NCI-H1105 treated with DMSO at 0.1 percent for 48 hours (cell line): Measurements from ENCODE around the gene BEGAIN.

Experiments
- DNase-seq: peaks from one replicate; lab custom pipeline; 2025; lab: John Stamatoyannopoulos, UW

BEGAIN gene

DNA sequence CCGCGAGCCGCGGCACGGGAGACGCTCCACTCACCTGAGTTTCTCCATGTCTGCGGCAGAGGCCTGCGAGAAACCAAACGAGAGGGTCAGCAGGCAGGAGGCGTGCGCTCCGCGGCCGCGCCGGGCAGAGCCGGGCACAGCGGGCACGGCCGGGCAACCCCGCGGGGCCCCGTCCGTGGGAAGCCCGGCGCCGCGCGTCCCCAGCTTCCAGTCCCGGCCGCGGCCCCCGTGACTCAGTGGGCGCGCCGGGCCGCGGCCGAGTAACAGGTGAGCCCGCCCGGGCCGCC is 19.4 kb downstream of the BEGAIN start:
- no peak for DNase-seq

DNA sequence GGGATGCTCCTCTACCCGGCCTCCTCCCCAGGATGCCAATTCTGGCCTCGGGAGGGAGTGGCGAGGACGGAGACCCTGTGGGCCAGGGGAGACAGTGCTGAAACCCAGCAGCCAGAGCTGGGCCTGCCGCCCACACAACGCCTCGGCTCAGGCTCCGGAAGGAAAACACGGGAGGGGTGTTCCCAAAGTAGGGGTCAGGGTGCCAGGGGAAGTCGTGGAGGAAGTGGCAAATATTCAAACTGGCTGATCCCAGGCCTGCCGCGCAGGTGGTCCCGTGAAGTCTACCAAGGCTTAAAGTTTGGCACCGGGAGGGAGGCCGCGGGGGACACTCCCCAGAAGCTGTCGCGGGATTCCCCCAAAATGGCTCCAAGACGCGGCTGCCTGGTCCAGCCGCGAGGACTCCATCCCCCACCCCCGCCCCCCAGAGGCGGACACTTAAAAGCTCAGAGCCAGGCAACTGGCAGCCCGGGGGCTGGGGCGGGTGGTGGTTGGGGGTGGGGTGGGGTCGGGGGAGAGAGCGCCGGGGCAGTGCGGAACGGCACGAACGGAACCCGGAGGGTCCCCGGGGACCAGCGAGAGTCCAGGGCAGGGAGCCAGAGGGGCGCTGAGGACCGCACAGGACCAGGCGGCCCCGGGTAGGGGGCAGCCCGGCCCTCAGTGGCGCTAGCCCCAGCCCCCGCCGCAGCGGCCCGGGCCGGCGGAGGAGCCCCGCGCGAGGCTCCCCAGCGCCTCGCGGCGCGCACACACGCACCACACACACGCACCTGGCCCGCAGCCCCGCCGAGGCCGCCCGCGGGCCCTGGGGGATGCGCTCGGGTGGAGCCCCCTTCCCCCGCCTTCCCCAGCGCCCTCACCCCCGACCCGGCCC is 20.0 kb downstream of the BEGAIN start:
- no peak for DNase-seq

DNA sequence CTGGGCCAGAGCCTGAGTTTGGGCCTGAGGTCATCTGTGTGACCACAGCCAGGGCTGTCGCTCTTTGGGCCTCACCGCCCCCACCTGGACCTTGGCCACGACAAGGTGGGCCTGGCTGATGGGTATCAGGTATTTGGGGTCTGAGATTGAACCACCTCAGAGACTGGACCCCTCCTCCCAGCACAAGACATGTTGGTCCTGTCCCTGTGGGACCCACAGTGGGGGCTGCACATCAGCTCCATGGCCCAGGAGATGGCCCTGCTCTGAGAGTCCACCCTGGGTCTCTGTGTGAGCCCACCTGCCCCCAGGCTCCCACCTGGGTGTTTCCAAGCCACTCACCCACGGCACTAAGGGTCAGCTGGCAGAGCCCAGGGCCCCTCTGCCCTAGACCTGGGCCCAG is 20.6 kb downstream of the BEGAIN start:
- no peak for DNase-seq

DNA sequence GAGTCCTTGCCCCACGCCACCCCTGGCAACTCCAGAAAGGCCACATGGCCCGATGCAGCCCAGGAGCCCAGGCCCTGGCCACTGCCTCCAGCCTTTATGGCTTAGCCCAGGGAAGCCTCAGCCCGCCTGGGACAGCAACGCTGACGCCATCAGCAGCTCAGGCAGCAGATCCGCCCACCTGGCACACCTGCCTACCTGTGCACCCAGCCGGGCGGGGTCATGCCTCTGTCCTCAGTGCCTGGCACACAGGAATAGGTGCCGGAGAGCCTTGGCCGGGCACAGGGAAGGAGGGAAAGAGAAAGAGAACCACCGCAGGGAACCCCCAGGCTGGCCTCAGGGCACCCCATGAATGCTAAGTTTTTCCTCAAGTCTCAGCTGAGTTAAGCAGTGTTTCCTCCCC is 21.1 kb downstream of the BEGAIN start:
- no peak for DNase-seq

DNA sequence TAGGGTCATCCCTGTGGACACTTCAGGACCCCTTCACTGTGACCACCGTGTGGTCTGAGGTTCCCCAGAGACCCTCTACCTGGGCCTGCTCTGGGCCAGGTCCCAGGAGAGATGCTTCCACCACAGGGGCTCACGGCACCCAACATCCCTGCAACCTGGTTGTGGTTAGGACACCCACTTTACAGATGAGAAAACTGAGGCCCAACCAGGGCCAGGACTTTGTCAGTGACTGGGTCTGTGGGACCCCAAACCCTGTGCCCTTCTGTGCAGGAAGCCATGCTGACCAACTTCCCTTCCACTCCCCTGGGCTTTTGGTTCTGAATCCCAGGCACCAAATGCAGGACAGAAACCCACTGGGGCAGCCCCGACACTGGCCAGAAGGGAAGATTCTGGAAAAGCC is 21.6 kb downstream of the BEGAIN start:
- no peak for DNase-seq

DNA sequence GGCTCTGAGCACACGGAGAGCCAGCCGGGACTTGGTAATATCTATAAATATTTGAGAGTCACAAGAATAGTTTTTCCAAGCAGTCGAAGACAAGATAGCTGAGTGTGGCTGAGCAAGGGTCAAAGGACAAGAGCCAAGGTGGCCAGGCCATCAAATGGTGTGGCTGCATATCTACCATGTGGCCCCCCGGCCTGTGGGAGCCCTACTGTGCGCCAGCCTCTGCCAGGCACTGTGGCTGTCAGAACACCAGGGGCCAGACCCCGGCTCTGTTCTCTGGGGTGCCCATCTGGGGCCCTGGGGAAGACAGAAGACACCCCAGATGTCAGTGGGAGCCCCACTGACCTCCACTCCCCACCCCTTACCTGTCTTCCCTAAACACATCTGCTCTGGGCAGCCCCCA is 22.7 kb downstream of the BEGAIN start:
- no peak for DNase-seq

DNA sequence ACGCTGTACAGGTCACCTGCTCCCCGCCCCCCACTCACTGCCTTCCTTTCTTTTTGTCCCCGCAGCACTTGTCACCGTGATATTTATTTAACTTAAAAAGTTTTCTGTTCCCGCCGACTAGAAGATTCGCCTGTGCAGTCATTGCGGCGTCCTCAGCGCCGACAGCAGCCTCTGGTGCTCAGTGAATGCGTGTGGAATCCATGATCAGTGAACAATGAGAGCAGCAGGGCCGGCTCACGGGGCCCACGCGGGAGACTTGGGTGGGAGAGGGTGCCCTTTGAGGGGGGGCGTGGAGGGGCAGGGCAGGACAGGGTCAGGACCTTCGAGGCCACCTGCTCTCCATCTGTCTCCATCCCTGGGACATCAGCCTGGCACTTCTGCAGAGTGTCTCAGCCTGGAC is 24.5 kb downstream of the BEGAIN start:
- DNase-seq: no peak

DNA sequence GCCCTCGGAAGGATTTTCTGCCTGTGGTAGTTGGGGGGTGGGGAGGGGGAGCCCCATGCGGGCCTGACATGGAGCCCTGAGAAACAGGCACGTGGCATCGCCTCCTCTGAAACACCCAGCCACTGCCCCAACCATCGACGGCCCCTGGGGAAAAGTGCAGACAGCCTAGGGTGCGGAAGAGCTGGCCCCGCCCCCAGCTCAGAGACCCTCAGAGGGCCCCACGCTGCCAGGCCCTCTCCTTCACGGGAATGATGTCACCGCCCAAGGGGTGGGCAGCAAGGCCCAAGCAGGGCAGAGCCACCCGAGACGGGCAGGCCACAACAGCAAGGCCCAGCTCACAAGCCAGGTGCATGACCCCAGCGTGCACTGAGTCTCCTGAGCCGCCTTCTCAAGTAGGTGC is 26.2 kb downstream of the BEGAIN start:
- DNase-seq: no peak

DNA sequence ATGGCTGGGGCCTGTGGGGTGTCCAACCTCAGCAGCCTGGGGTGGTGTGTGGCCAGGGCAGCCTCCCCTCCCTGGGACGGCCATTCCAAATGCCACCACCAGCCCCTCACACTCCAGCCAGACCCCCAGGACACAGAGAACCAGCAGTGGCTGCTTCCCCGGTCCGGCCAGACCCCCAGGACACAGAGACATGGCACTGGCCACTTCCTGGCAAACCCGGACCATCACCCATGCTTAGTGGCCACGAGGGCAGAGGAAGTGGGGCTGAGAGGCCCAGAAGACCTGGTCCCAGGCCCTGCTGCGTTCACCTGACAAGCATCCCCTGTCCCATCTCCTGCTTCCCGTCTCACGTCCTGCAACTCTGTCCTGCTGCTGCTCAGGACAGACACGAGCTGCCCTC is 26.7 kb downstream of the BEGAIN start:
- no peak for DNase-seq

DNA sequence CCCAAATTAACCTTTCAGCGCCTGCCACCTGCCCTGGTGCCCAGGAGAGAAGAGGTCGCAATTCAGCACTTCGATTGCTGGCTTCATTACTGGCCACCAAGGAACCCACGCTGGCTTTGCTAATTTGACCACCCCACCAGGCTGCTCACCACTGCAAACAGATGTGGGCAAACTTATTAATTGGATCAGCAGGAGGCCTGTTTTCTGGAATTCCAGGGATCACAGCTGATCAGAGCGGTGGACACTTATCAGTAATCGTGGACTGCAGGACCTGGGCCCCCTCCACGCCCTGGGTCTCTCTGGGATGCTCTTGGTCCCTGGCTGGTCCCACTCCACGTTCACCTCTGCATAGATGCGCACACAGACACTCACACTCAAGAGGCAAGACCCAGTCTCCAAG is 27.8 kb downstream of the BEGAIN start:
- DNase-seq: no peak

DNA sequence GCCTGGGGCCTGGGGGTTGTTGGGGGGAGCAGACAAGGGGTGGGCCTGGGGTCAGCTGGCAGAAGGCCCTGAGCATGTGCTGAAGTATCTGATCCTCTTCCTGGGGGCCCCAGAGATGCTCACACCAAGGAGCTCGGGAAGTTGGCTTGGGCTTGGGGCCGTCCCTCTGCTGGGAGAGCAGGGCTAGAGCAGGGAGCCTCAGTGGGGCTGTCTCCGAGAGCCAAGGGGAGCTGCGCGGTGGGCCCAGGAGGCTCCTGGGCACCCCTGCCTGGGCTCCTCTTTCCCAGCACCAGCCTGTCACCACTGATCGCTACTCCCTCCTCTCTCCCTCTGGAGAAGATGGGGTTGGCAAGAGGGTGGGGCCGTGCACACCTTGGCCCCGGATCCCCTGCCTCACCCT is 28.3 kb downstream of the BEGAIN start:
- no peak for DNase-seq

DNA sequence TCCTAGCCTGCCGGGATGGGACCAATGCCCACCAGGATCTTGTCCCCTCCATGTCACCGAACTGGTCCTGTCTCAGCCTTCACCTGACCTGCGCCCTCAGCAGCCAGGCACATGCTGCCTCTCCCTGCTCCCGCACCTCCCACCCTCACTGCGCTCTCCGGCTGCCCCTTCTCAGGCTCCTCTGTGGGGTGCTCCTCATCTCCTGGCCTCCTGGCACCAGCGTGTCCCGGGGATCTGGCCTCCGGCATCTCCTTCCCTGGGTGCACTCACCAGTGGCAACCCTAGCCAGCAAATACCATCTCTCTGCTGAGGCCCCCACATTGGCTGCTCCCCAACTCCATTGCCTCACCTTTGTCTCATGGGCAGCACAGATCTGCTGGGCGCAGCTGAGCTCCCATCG is 29.0 kb downstream of the BEGAIN start:
- DNase-seq: no peak

DNA sequence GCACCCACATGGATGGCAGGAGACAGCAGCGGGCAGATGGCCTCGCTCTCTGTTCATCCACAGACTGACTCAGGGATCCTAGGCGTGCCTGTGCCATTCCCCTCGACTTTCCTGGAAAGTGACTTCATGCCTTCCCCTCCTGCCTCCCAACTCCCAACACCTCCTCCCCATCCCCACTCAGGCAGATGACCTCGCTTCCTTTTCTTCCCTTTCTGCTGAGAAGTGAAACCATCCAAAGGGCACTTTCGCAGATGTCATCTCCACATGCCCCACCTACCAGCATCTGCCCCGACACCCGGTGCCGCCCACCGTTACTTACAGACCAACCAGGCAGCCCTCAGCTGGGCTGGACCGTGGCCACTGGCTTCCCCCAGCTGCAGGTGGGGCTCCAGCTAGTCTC is 29.6 kb downstream of the BEGAIN start:
- DNase-seq: no peak

DNA sequence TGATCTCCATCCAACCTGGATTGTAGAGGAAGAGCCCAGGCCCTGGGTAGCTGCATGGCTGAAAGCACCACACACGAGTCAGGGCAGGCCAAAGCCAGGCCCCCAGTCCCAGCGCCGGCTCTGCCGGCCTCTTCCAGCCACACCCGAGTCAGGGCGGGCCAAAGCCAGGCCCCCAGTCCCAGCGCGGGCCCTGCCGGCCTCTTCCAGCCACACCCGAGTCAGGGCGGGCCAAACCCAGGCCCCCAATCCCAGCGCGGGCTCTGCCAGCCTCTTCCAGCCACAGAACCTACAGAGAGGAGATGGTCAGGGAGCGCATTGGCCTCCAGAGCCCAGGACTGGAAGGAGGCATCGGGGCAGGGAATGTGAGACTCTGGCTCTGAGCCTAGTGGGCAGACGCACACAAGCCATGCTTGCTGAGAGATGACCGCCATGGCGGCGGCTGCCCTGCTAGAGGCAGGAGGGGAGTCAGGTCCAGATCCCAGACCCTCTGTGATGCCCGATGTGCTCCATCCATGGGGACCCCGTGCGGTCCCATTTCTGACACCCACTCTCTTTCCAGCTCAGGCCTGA is 30.2 kb downstream of the BEGAIN start:
- DNase-seq: no peak

DNA sequence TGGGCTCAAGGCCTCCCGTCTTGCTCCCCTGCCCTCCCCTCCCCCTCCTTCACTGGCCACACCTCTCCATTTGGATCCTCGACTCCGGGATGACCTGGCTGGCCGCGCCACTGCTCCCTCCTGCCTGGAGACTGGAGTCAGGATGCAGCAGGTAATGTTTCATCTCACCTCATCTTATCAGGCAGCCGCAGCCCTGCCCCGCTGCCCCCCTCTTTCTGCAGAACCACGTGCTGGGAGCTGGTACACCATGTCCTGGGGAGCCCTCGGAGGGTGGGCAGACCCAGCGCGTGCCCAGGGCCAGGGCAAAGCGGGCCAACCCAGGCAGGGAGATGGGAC is 31.1 kb downstream of the BEGAIN start:
- no peak for DNase-seq

DNA sequence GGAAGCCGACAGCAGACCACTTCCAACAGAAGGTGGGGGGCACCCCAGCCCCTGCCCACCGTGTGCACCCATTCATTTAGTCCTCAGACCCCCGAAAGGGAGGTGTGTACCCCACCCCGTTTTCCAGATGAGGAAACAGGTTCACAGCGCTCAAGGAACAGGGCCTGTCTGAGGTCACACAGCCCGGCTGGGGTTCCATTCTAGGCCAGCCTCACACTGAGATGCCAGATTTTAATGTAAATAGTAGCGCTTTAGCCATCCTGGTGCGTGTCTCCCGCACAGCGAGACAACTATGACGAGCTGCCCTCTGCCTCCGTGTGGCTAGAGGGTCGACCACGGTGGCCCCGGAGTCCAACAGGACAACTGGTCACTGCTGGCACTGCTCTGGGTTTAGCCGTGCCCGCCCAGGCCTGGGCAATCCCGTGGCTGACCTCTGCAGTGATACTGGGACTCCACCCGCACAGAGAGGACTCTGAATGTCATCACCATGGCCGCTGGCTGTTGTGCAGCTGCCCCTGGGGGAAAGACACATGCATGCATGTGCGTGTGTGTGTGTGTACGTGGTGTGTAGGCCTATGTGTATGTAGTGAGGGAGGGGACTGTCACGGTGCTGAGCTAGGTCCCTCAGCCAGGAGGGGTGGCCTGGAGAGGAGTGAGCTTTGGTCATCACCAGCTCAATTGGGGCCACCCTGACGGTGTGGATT is 31.6 kb downstream of the BEGAIN start:
- no peak for DNase-seq

DNA sequence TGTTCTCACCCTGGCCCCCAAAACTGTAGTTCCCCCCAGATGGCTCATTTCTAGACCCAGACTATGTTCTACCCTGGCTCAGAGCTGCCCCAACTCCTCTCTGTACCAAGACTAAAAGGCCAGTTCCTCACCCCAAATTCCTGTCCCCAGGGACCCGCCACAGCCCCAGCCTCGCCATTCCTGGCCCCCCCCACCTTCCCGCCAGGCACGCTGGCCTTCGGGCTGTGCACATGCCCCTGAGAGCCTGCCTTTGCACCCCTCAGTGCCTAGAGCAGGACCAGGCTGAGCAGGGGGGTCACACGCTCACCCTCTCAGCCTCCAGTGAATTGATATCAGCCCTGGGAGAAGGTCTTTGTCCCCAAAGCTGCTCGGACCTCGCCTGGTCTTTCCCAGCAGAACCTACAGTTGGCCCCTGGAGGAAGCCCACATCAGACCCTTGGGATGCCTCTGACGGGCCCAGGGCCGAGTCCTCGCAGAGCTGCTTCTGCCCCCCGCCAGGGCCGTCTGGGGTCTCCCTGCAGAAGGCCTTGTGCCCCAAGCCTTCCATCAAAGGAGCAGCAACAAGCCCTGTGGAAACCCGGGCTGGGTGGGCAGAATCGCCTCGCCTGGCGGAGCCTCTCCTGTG is 32.4 kb downstream of the BEGAIN start:
- DNase-seq: no peak

DNA sequence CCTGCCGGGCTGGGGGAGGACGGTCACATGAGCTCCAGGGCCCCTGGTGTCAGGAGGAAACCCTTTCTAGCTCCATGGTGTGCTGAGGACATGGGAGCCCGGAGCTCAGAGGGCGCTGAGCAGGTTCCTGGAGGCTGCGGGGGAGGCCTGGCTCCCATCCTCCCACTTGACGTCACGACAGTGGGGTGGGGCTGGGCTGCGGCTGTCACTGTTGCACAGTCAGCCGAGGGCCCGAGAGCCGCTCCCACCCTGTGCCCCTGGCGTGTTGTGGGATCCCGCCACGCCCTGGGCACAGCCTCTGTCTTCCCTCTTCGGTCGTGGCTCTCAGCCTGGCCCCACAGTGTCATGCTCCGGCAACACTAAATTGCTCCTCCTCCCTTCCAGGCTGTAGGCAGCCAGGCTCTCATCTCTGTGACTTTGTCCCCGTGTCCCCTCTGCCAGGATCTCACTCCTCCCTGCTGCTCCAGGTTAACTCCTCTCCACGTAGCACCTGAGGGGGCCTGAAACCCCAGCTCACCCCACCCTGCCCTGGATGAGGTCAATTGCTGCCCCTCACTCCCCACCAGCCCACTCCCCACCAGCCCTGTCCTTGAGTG is 33.0 kb downstream of the BEGAIN start:
- DNase-seq: no peak

DNA sequence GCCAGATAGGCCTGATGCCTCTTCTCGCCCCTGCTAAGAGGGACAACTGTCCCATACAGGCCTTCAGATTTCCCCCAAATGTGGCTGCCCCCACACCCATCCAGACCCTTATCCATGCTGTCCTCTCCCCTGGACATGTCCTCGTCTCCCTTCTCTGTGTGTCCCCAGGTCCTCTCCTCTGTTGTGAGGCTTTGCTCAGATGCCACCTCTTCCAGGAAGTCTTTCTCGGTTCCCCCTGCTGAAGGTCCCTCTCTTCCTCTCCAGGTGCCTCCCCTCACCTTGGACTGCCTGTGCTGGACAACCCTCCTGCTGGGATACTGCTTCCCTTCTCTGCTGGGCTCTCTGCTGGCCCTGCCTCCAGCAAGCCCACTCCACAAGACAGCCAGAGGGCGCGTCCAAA is 33.7 kb downstream of the BEGAIN start:
- no peak for DNase-seq

DNA sequence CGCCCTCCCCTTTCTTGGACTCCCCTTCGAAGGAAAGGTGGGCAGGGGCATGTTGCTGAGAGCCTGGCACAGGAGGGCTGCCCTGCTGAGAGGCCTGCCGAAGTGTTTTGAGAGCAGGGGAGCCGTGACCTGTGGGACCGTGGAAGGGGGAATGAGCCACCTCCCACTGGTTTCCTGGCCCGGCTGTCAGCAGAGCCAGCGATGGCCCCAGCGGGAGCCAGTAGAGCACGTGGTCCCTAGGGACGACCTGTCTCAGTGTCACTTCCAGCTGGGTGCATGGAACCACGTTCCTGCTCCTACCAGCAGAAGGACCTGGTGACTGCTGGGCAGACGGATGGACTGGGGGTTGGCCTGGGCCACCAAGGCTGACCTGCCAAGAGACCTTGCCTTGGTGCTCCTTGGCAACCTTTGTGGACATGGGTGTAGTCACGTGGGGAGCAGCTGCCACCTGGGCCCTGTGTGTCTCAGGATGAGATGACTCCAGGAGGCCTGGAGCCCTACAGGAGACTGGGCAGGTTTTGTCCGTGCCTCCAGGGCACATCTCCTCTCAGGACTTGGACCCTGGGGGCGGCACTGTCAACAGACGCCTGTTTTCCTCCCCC is 34.6 kb downstream of the BEGAIN start:
- DNase-seq: no peak

DNA sequence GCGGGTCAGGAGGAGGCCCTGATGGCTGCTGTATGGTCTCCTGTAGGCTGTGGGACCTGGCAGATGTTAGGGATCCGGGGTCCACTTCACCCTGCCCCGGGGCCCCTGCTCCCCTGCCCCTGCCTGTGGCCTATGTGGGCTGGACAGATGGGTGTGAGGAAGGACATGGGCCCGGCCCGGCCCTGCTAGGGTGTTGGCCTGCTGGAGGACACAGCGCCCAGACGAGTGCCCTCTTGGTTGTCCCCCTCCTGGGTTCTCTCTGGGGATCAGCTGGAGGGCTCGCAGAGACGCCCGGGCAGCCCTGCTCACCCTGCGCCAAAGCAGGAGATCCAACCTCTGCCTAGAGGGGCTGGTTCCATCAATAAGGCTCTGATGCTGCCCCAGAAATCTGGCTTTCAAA is 36.2 kb downstream of the BEGAIN start:
- no peak for DNase-seq

DNA sequence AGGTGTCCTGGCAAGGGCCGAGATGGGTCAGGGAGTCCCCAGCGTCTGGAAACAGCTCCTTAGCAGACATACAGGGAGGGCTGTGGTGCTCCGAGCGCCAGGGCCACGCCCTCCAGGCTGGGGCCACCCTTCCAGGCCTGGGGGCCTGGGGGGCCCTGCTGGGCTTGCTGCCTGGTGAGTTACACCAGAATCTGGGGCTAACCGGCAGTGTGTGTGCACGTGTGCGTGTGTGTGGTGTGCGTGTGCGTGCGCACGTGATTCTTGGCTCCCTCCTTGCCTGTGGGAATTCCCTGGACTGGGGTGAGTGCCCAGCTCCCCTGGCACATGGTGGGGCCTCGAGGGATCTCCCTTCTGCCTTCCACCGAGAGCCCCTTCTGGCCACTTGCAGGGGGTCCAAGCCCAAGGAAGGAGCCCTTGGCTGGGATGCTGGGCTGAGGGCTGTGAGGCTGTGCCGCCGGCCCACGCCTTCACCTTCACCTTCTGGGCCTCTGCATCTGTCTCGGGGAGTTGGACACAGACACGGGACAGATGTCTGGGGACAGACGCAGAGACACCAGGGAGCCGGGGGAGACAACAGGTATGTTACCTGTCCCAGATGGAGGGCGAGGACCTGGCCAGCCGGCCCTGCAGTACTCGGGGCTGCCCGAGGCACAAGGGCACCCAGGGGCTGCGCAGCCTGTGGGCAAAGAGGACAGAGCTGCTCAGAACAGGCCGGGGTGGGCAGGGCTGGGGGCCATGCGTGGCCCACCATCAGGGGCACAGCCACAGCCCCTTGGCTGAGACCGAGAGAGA is 37.2 kb downstream of the BEGAIN start:
- no peak for DNase-seq
